Thoracic aorta (tissue), 2 donors: ENCODE results near the gene ADGRE1. TPM values are rescaled to one million over a fixed set of nuclear protein-coding genes. Genes with fewer than 3 reads are reported as not detected.
"Not testable (repeated sequence)": the region's sequence is repeated elsewhere in the genome, so short reads cannot be mapped to it uniquely, and the experiment has no call there.

ENCODE experiments used
- ATAC-seq: fragments of 150-250 bp; one replicate; pipeline ENCODE4 v1.8.0; 2017; ENCODE audit warnings: low read depth; ENCODE audit not compliant: insufficient number of reproducible peaks, low FRiP score
- DNase-seq: peaks from one replicate; pipeline ENCODE4 v3.0.0-alpha.2; 2020; ENCODE audit warnings: low spot score
- H3K27ac ChIP-seq, 2 donors: fragments of 200-600 bp; sonication (generic); 1 replicate in 1 of 2; 2 replicates in 1 of 2; pipeline ENCODE4 v1.5.1; 2016; ENCODE audit warnings: mild to moderate bottlenecking in 2 of 2, moderate library complexity in 2 of 2
- H3K27me3 ChIP-seq: fragments of 200-600 bp; sonication (generic); replicated peaks from 2 replicates; pipeline ENCODE4 v1.6.0; 2016; ENCODE audit warnings: mild to moderate bottlenecking; ENCODE audit not compliant: insufficient read depth
- H3K36me3 ChIP-seq: fragments of 200-600 bp; sonication (generic); one replicate; pipeline ENCODE4 v1.5.1; 2016
- H3K4me1 ChIP-seq, 2 donors: fragments of 200-600 bp; sonication (generic); 1 replicate in 1 of 2; 2 replicates in 1 of 2; pipeline versions ENCODE4 v1.5.1 to v1.6.0; 2016; ENCODE audit warnings: low read depth in 2 of 2, mild to moderate bottlenecking in 1 of 2; ENCODE audit not compliant: control insufficient read depth in 1 of 2
- H3K4me3 ChIP-seq: fragments of 200-600 bp; sonication (generic); 2 replicates; pipeline ENCODE4 v1.5.1; 2016; ENCODE audit warnings: mild to moderate bottlenecking
- H3K9me3 ChIP-seq: fragments of 200-600 bp; sonication (generic); 2 replicates; pipeline ENCODE4 v1.5.1; 2016
- total RNA-seq, 2 donors: library from RNA; depleted of rRNA; stranded (reverse); fragments of >200 nt; gene quantifications; one replicate each; pipeline versions ENCODE4 v1.1.0 to v1.2.3, GENCODE V29; 2016
- TF ChIP-seq, protein P1 (sequence below): fragments of 200-600 bp; sonication (generic); IDR thresholded peaks from one replicate; pipeline ENCODE4 v1.5.1; 2019; ENCODE audit warnings: antibody characterized with exemption

ADGRE1 gene
- total RNA-seq, 2 donors from 2014 or later = 0.41 to 0.42 TPM

DNA sequence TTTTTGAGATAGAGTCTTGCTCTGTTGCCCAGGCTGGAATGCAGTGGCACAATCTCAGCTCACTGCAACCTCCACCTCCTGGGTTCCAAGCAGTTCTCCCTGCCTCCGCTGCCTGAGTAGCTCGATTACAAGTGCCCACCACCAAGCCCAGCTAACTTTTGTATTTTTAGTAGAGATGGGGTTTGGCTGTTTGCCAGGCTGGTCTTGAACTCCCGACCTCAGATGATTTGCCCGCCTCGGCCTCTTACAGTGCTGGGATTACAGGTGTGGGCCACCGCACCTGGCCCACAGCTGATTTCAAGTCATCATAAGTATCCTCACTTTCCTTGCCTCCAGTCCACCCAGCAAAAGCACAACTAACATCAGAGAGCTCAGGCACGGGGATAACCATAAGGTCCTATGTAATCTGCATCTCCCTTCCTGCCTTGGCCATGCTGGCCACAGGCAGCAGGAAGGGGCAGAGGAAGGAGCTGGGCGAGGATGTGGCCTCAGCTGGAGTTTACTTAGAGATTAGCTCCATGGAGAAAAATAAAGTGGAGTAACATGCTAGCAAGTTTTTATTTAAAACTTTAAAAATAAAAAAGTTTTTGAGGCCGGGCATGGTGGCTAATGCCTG is 22.9 kb upstream of the ADGRE1 start:
- no peak for ATAC-seq
- no peak overlapping the region for H3K4me3 ChIP-seq
- DNase-seq = no peak
- no peaks in the 10 kb centered on the region for H3K27me3 ChIP-seq
- TF ChIP-seq, protein P1, sequence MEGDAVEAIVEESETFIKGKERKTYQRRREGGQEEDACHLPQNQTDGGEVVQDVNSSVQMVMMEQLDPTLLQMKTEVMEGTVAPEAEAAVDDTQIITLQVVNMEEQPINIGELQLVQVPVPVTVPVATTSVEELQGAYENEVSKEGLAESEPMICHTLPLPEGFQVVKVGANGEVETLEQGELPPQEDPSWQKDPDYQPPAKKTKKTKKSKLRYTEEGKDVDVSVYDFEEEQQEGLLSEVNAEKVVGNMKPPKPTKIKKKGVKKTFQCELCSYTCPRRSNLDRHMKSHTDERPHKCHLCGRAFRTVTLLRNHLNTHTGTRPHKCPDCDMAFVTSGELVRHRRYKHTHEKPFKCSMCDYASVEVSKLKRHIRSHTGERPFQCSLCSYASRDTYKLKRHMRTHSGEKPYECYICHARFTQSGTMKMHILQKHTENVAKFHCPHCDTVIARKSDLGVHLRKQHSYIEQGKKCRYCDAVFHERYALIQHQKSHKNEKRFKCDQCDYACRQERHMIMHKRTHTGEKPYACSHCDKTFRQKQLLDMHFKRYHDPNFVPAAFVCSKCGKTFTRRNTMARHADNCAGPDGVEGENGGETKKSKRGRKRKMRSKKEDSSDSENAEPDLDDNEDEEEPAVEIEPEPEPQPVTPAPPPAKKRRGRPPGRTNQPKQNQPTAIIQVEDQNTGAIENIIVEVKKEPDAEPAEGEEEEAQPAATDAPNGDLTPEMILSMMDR = no peak
- no peaks in the 10 kb centered on the region for H3K4me1 ChIP-seq
- no peaks in the 10 kb centered on the region for H3K36me3 ChIP-seq
- H3K9me3 ChIP-seq = no peaks in the 10 kb centered on the region
- no peak overlapping the region for H3K27ac ChIP-seq

DNA sequence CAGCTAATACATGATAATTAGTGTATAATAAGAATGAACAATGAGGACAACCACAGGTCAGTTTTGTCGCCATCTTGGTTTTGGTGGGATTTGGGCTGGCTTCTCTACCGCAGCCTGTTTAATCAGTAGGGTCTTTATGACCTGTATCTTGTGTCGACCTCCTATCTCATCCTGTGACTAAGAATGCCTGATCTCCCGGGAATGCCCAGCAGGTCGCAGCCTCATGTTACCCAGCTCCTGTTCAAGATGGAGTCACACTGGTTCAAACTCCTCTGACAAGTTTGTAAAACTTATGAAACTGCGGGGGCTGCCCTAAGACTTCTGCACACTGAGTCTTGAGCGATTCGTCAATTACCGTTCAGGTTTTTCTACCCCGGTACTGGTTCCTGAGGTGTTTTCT is 21.5 kb upstream of the ADGRE1 start:
- Histone ChIP-seq H3K9me3 (no peaks in the 10 kb centered on the region), H3K4me1 (no peaks in the 10 kb centered on the region), H3K27me3 (no peaks in the 10 kb centered on the region), H3K27ac (no peak overlapping the region), H3K4me3 (no peak overlapping the region), H3K36me3 (no peaks in the 10 kb centered on the region)
- TF ChIP-seq, protein P1 = no peak
- no peak for ATAC-seq
- DNase-seq = no peak

DNA sequence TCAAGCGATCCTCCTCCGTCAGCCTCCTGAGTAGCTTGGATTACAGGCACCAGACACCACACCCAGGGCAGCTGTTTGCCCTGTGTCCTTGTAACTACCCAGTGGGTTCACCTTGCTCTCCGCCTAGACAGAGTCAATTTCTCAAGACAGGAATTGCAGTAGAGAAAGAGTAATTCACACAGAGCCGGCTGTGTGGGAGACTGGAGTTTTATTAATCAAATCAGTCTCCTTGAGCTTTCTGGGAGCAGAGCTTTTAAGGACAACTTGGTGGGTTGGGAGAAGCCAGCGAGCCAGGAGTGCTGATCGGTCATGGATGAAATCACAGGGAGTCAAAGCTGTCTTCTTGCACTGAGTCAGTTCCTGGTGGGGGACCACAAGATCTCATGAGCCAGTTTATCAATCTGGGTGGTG is 20.6 kb upstream of the ADGRE1 start:
- ATAC-seq (no peak), DNase-seq (no peak)
- H3K27me3 ChIP-seq = no peaks in the 10 kb centered on the region
- TF ChIP-seq, protein P1 = no peak
- H3K4me1 ChIP-seq = no peaks in the 10 kb centered on the region
- no peaks in the 10 kb centered on the region for H3K36me3 ChIP-seq
- no peaks in the 10 kb centered on the region for H3K9me3 ChIP-seq
- no peak overlapping the region for H3K4me3 ChIP-seq
- H3K27ac ChIP-seq = no peak overlapping the region

DNA sequence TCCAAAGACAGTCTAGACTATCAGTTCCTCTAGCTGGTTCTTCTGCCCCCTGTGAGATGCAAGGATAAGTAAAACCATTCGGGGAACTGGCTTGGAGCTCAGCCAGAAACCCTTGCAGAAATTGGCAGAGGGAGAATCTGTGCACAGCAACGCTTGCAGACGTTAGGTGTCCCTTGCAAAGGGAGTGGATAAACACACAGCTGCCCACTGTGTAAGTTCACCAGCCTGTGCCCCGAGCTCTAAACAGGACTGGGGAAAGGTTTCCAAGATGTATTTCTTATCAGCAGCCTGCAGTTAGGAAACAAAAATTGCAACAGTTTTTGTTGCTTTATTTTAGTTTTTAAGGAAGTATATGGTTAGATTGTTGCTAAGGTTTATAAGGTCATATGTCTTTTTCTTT is 19.0 kb upstream of the ADGRE1 start:
- Histone ChIP-seq H3K27me3 (no peaks in the 10 kb centered on the region), H3K27ac (no peak overlapping the region), H3K36me3 (no peaks in the 10 kb centered on the region), H3K9me3 (no peaks in the 10 kb centered on the region), H3K4me3 (no peak overlapping the region), H3K4me1 (no peaks in the 10 kb centered on the region)
- no peak for ATAC-seq
- DNase-seq = no peak
- TF ChIP-seq, protein P1 = no peak

DNA sequence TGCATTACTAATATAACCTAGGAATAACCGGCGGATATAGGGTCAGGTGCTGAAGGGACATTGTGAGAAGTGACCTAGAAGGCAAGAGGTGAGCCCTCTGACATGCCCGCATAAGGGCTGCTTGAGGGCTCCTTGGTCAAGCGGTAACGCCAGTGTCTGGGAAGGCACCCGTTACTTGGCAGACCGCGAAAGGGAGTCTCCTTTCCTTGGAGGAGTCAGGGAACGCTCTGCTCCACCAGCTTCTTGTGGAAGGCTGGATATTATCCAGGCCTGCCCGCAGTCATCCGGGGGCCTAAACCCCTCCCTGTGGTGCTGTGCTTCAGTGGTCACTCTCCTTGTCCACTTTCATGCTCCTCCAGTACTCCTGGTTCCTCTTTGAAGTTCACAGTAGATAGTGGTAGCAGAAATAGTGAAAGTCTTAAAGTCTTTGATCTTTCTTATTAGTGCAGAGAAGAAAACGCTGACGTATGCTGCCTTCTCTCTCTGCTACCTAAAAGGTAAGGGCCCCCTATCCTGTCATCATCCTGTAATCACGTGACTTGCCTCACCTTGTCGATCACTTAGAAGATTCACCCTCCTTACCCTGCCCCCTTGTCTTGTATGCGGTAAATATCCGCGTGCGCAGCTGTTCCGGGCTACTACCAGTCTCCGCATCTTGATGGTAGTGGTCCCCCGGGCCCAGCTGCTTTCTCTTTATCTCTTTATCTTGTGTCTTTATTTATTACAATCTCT is 18.1 kb upstream of the ADGRE1 start:
- DNase-seq, H3K9me3 ChIP-seq, H3K36me3 ChIP-seq, H3K27me3 ChIP-seq, H3K4me3 ChIP-seq, ATAC-seq, H3K4me1 ChIP-seq, H3K27ac ChIP-seq: not testable (repeated sequence)
